ENCODE measurements around the gene ST3GAL4. TPM values are rescaled to one million over a fixed set of nuclear protein-coding genes. Genes with fewer than 3 reads are reported as not detected.

ST3GAL4 gene
- total RNA-seq, 2 experiments from 2014 or later: 14.3 to 18.8 TPM

DNA sequence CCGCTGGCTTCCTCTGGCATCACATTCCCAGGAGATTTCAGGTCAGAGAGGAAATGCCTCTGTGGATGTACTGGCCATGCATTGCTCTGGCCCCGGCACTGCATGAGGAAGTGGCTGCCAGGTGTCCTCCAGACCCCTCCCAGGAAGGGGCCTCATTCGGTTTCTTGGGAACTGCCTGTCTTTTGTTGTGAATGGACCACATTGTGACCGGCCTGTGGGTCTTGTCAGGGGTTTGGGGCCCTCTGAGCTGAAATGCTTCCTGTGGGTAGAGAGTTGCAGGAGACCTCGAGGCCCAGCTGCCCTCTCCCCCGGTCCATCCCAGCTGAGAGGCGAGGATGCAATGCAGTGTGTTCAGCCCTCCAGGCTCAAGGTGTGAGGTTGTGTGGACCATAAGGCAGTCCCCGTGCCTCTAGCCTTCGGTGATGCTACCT lies 18.8 kb upstream of the ST3GAL4 start:
- H3K4me1 ChIP-seq (ENCODE audit: insufficient read depth, low read length, poor library complexity, severe bottlenecking): no peaks in the 10 kb centered on the region
- no peak overlapping the region for H2AFZ ChIP-seq (ENCODE audit: low read length)
- H3K36me3 ChIP-seq (ENCODE audit: insufficient read depth, low read length): peaks cover 43% of the 10 kb centered on the region
- no peaks in the 10 kb centered on the region for H3K9me3 ChIP-seq (ENCODE audit: low read length)
- no peaks in the 10 kb centered on the region for H4K20me1 ChIP-seq (ENCODE audit: insufficient read depth, low read length)
- intact Hi-C loops (cut with micrococcal nuclease; ENCODE audit: unreplicated experiment): no loop called here
- BruUV-seq (replicated peaks): no TSS peak
- no peaks in the 10 kb centered on the region for H3K9me2 ChIP-seq (ENCODE audit: insufficient read depth, low read length)
- ChIA-PET POLR2A (interaction anchor here (0.6 to 1.2 kb wide), 2 partner anchors 16 to 32 kb away, joined by 4 to 5 read pairs; no protein-coding TSS in a partner anchor), CTCF (ENCODE audit: unreplicated experiment) (no interaction called here)
- no peak for TF ChIP-seq EZH2phosphoT487 (IDR thresholded peaks at IDR 0.05; ENCODE audit: borderline replicate concordance, low read depth, low read length)
- TF ChIP-seq, protein P1, sequence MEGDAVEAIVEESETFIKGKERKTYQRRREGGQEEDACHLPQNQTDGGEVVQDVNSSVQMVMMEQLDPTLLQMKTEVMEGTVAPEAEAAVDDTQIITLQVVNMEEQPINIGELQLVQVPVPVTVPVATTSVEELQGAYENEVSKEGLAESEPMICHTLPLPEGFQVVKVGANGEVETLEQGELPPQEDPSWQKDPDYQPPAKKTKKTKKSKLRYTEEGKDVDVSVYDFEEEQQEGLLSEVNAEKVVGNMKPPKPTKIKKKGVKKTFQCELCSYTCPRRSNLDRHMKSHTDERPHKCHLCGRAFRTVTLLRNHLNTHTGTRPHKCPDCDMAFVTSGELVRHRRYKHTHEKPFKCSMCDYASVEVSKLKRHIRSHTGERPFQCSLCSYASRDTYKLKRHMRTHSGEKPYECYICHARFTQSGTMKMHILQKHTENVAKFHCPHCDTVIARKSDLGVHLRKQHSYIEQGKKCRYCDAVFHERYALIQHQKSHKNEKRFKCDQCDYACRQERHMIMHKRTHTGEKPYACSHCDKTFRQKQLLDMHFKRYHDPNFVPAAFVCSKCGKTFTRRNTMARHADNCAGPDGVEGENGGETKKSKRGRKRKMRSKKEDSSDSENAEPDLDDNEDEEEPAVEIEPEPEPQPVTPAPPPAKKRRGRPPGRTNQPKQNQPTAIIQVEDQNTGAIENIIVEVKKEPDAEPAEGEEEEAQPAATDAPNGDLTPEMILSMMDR (conservative IDR thresholded peaks at IDR 0.05; ENCODE audit: low read length): no peak
- no peak overlapping the region for H3K27ac ChIP-seq (ENCODE audit: low read depth, low read length, poor library complexity, severe bottlenecking)
- H3K4me2 ChIP-seq (ENCODE audit: low read length): no peak overlapping the region
- no peaks in the 10 kb centered on the region for H3K79me2 ChIP-seq (ENCODE audit: insufficient read depth, low read depth, low read length)
- DNase-seq (ENCODE audit: low spot score): no peak
- no peak overlapping the region for H3K4me3 ChIP-seq (ENCODE audit: low read depth, low read length, poor library complexity, severe bottlenecking)

DNA sequence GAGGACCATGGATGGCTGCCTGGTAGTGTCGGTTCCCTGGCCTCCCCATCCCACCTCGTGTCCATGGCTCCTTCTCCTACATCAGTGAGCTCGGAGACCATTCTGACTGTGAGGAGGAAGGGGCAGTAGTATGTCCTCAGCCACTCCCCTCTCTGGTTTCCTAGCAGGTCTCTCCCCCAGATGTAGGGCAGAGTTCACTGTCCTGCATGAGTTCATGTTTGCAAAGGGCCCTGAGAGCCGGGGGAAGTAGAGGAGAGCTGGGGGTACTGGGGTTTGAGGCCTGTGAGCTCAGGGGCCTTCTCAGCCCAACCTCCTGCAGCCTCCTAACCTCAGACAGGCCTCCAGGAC lies 18.4 kb upstream of the ST3GAL4 start:
- no peaks in the 10 kb centered on the region for H4K20me1 ChIP-seq (ENCODE audit: insufficient read depth, low read length)
- peaks cover 43% of the 10 kb centered on the region for H3K36me3 ChIP-seq (ENCODE audit: insufficient read depth, low read length)
- no peaks in the 10 kb centered on the region for H3K4me1 ChIP-seq (ENCODE audit: insufficient read depth, low read length, poor library complexity, severe bottlenecking)
- no TSS peak for BruUV-seq (replicated peaks)
- intact Hi-C loops (cut with micrococcal nuclease; ENCODE audit: unreplicated experiment): no loop called here
- no peaks in the 10 kb centered on the region for H3K9me2 ChIP-seq (ENCODE audit: insufficient read depth, low read length)
- DNase-seq (ENCODE audit: low spot score): no peak
- H2AFZ ChIP-seq (ENCODE audit: low read length): no peak overlapping the region
- ChIA-PET CTCF (ENCODE audit: unreplicated experiment) (no interaction called here), POLR2A (interaction anchor here (0.6 to 1.2 kb wide), 2 partner anchors 16 to 32 kb away, joined by 4 to 5 read pairs; no protein-coding TSS in a partner anchor)
- no peaks in the 10 kb centered on the region for H3K79me2 ChIP-seq (ENCODE audit: insufficient read depth, low read depth, low read length)
- H3K4me3 ChIP-seq (ENCODE audit: low read depth, low read length, poor library complexity, severe bottlenecking): no peak overlapping the region
- TF ChIP-seq, protein P1 (conservative IDR thresholded peaks at IDR 0.05; ENCODE audit: low read length): no peak
- no peak for TF ChIP-seq EZH2phosphoT487 (IDR thresholded peaks at IDR 0.05; ENCODE audit: borderline replicate concordance, low read depth, low read length)
- H3K9me3 ChIP-seq (ENCODE audit: low read length): no peaks in the 10 kb centered on the region
- no peak overlapping the region for H3K4me2 ChIP-seq (ENCODE audit: low read length)
- no peak overlapping the region for H3K27ac ChIP-seq (ENCODE audit: low read depth, low read length, poor library complexity, severe bottlenecking)

DNA sequence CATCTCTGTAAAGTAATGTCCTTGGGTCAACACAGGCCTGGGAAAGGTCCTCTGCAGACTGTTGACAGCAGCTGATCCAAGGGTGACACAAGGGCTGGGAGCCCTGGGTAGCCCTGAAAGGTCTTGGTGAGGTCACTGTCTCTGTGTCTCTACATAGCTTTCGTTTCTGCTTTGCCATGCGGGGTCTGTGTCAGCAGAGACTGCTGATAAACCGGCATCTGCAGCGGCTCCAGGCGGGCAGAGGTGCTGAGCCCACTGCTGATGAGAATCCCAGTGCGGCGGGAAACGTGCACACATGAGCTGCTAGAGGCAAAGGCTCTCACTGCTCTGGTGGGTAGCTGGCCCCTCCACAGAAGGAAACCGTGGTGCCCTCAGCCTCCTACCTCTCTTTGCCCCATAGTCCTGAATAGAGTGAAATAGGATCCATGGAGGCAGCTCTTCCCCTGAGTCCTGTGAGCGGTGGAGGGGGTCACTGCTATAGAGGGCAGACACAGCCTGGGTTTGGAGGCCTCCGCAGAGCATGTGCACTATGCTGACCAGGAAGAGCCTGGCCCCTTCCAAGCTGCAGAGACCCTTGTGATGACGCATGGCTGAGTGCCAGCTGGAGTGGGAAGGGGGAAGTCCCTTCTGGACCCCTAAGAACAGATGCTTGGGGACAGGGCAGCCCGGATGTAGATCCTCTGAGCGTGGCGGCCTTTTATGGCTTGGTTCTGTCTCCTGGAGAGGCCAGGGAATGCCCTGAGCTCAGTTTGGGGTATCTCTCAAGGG lies 17.8 kb upstream of the ST3GAL4 start:
- Histone ChIP-seq H4K20me1 (ENCODE audit: insufficient read depth, low read length) (no peaks in the 10 kb centered on the region), H3K27ac (ENCODE audit: low read depth, low read length, poor library complexity, severe bottlenecking) (no peak overlapping the region), H3K9me2 (ENCODE audit: insufficient read depth, low read length) (no peaks in the 10 kb centered on the region), H3K4me1 (ENCODE audit: insufficient read depth, low read length, poor library complexity, severe bottlenecking) (no peaks in the 10 kb centered on the region), H3K4me3 (ENCODE audit: low read depth, low read length, poor library complexity, severe bottlenecking) (no peak overlapping the region), H2AFZ (ENCODE audit: low read length) (no peak overlapping the region), H3K4me2 (ENCODE audit: low read length) (no peak overlapping the region), H3K79me2 (ENCODE audit: insufficient read depth, low read depth, low read length) (no peaks in the 10 kb centered on the region), H3K36me3 (ENCODE audit: insufficient read depth, low read length) (peaks cover 41% of the 10 kb centered on the region), H3K9me3 (ENCODE audit: low read length) (no peaks in the 10 kb centered on the region)
- no TSS peak for BruUV-seq (replicated peaks)
- no peak for DNase-seq (ENCODE audit: low spot score)
- TF ChIP-seq, protein P1 (conservative IDR thresholded peaks at IDR 0.05; ENCODE audit: low read length): no peak
- no peak for TF ChIP-seq EZH2phosphoT487 (IDR thresholded peaks at IDR 0.05; ENCODE audit: borderline replicate concordance, low read depth, low read length)
- intact Hi-C loops (cut with micrococcal nuclease; ENCODE audit: unreplicated experiment): no loop called here
- ChIA-PET CTCF (ENCODE audit: unreplicated experiment) (no interaction called here), POLR2A (interaction anchor here (0.6 to 1.2 kb wide), 3 partner anchors 17 to 33 kb away, joined by 3 to 5 read pairs (median 4); partner anchors contain the start of gene ST3GAL4)

Data from OCI-LY7 (cell line).